Natural killer cell (primary cell): Measurements from ENCODE around the gene ZFYVE21. TPM values are rescaled to one million over a fixed set of nuclear protein-coding genes. Genes with fewer than 3 reads are reported as not detected.

Source experiments
- ATAC-seq, 3 donors: fragments of 150-1000 bp in 2 of 3; fragments of 200-7000 bp in 1 of 3; cut with Tn5 transposase; 1 replicate in 1 of 3; 2 replicates in 2 of 3; pipeline ENCODE4 v1.10.0; 2021; ENCODE audit warnings: mild to moderate bottlenecking in 2 of 3, moderate library complexity in 2 of 3
- DNase-seq, 2 donors: peaks; one replicate each; pipeline versions ENCODE4 v3.0.0 to v3.0.0-alpha.2; 2013 to 2021; ENCODE audit warnings: mixed read lengths in 1 of 2
- H3K27ac ChIP-seq: one replicate; pipeline ENCODE4 v1.5.1; 2013; ENCODE audit warnings: mild to moderate bottlenecking, low read length
- H3K27me3 ChIP-seq: one replicate; pipeline ENCODE4 v1.6.1; 2013; ENCODE audit warnings: low read length; ENCODE audit not compliant: control insufficient read depth, insufficient read depth
- H3K36me3 ChIP-seq: one replicate; pipeline ENCODE4 v1.6.1; 2013; ENCODE audit warnings: low read length; ENCODE audit not compliant: control insufficient read depth, insufficient read depth
- H3K4me1 ChIP-seq: one replicate; pipeline ENCODE4 v1.6.1; 2013; ENCODE audit warnings: low read length; ENCODE audit not compliant: control insufficient read depth, insufficient read depth
- H3K4me3 ChIP-seq: one replicate; pipeline ENCODE4 v1.5.1; 2013; ENCODE audit warnings: low read length
- H3K9me3 ChIP-seq: one replicate; pipeline ENCODE4 v1.6.1; 2013; ENCODE audit warnings: low read length; ENCODE audit not compliant: control insufficient read depth, insufficient read depth
- H3K27ac Mint-ChIP-seq, 2 donors: one replicate each; pipeline ENCODE4 v1.8.0; 2022; ENCODE audit warnings: mild to moderate bottlenecking in 2 of 2, mixed read lengths in 2 of 2, moderate library complexity in 1 of 2
- H3K27me3 Mint-ChIP-seq, 2 donors: one replicate each; pipeline ENCODE4 v1.8.0; 2022; ENCODE audit warnings: low read depth in 2 of 2, mixed read lengths in 2 of 2
- H3K36me3 Mint-ChIP-seq: one replicate; pipeline ENCODE4 v1.8.0; 2022; ENCODE audit warnings: mixed read lengths
- H3K4me1 Mint-ChIP-seq, 2 donors: one replicate each; pipeline ENCODE4 v1.8.0; 2022; ENCODE audit warnings: mixed read lengths in 2 of 2
- H3K4me3 Mint-ChIP-seq: one replicate; pipeline ENCODE4 v1.8.0; 2022; ENCODE audit warnings: mild to moderate bottlenecking, moderate library complexity, mixed read lengths
- H3K9me3 Mint-ChIP-seq, 2 donors: one replicate each; pipeline ENCODE4 v1.8.0; 2022; ENCODE audit warnings: mixed read lengths in 2 of 2
- WGBS: methylation state at CpG from one replicate; pipeline ENCODE4 v1.1.7; 2013; ENCODE audit warnings: missing lambda C conversion rate; ENCODE audit not compliant: insufficient coverage; 5-methylcytosine and 5-hydroxymethylcytosine counted together
- intact Hi-C: fragments of 100-400 bp; cut with micrococcal nuclease; formaldehyde crosslinking; loops from one replicate; pipeline ENCODE4 v1.14.2; 2022
- total RNA-seq, 4 donors: library from RNA; stranded (reverse); fragments of 120-200 nt in 1 of 4; gene quantifications; one replicate each; pipeline versions ENCODE4 v1.2.3 to v1.2.4, GENCODE V29; 2013 to 2022
- TF ChIP-seq, protein P1 (sequence below): fragments of 200-600 bp; IDR thresholded peaks from one replicate; pipeline ENCODE4 v1.8.0; 2022; ENCODE audit warnings: antibody characterized with exemption

The ZFYVE21 gene
- total RNA-seq, 3 donors from 2014 or later (not counting 1 experiment from before 2014, with no cell fraction given), result 5.9 to 10.7 (median 8.5) TPM

DNA sequence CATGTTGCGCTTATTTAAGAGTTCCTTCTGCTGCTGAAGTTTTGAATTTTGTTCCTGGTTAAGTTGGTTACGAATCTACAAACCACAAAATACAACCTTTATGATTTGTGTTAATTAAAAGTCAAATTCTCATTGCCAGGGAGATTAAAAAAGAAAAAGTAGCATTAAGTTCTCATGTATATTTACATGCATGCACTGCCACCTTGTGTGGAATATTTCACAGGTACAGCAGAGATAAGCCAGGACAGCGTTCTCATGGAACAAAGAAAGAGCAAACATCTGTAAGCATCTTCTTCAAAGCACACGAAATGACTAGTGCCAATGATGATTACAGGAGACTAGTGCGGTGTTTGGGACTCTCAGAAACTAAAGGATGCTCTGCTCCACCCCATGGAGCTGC lies 34.2 kb downstream of the ZFYVE21 start:
- Histone ChIP-seq H3K4me3 (no peak overlapping the region), H3K27ac (no peak overlapping the region), H3K4me1 (peaks cover 11% of the 10 kb centered on the region), H3K9me3 (no peaks in the 10 kb centered on the region), H3K36me3 (peaks cover 9% of the 10 kb centered on the region), H3K27me3 (no peaks in the 10 kb centered on the region)
- Mint-ChIP-seq H3K27me3 (no peaks in the 10 kb centered on the region), H3K36me3 (peaks cover 6% of the 10 kb centered on the region), H3K27ac (no peak overlapping the region), H3K4me3 (no peak overlapping the region), H3K4me1 (no peaks in the 10 kb centered on the region), H3K9me3 (no peaks in the 10 kb centered on the region)
- WGBS, result 87% methylated on average over 3 of the region's 5 CpGs
- intact Hi-C loops, result no loop called here
- ATAC-seq (no peak), DNase-seq (no peak)
- TF ChIP-seq, protein P1, sequence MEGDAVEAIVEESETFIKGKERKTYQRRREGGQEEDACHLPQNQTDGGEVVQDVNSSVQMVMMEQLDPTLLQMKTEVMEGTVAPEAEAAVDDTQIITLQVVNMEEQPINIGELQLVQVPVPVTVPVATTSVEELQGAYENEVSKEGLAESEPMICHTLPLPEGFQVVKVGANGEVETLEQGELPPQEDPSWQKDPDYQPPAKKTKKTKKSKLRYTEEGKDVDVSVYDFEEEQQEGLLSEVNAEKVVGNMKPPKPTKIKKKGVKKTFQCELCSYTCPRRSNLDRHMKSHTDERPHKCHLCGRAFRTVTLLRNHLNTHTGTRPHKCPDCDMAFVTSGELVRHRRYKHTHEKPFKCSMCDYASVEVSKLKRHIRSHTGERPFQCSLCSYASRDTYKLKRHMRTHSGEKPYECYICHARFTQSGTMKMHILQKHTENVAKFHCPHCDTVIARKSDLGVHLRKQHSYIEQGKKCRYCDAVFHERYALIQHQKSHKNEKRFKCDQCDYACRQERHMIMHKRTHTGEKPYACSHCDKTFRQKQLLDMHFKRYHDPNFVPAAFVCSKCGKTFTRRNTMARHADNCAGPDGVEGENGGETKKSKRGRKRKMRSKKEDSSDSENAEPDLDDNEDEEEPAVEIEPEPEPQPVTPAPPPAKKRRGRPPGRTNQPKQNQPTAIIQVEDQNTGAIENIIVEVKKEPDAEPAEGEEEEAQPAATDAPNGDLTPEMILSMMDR, result no peak

DNA sequence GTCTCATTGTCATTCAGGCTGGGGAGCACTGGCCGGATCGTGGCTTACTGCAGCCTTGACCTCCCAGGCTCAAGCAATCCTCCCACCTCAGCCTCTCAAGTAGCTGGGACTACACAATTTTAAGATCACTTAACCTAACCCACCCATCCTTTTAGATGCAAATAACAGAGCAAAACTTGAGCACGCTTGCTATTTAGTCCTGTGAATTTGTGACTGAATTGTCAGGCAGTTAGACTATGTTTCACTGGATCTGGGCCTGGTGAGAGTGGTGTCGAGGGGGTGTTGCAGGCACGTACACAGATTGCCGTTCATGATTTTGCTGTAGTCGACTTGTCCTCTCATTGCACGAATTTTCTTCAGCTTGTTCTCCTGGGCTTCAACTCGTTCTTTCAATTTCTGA lies 38.2 kb downstream of the ZFYVE21 start:
- Histone ChIP-seq H3K9me3 (no peaks in the 10 kb centered on the region), H3K27ac (no peak overlapping the region), H3K36me3 (peaks cover 9% of the 10 kb centered on the region), H3K4me1 (no peaks in the 10 kb centered on the region), H3K27me3 (no peaks in the 10 kb centered on the region), H3K4me3 (no peak overlapping the region)
- Mint-ChIP-seq H3K27me3 (no peaks in the 10 kb centered on the region), H3K36me3 (peaks cover 6% of the 10 kb centered on the region), H3K4me3 (no peak overlapping the region), H3K9me3 (no peaks in the 10 kb centered on the region), H3K4me1 (no peaks in the 10 kb centered on the region), H3K27ac (no peak overlapping the region)
- TF ChIP-seq, protein P1, result no peak
- WGBS, result 95% methylated on average over 9 of the region's 9 CpGs
- intact Hi-C loops, result no loop called here
- DNase-seq (no peak), ATAC-seq (no peak)

DNA sequence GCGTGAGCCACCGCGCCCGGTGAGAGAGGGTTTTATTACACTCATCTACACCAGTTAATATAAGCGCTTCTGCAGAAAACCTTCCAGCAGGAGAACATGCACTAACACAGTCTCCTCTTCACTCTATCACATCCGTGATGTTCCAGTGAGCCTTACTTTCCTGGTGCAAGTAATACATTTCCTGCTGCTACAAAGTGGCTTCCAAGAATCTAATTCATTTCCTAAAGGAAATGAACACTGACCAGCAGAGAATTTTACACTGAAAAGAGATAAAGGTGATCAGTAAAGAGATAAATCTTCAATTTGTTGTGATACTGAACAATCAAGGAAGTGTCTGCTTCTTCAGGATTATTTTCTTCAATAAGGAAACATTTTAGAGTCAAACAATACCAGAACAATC lies 39.5 kb downstream of the ZFYVE21 start:
- Mint-ChIP-seq H3K36me3 (no peaks in the 10 kb centered on the region), H3K27me3 (no peaks in the 10 kb centered on the region), H3K4me1 (no peaks in the 10 kb centered on the region), H3K9me3 (no peaks in the 10 kb centered on the region), H3K27ac (no peak overlapping the region), H3K4me3 (no peak overlapping the region)
- WGBS, result 97% methylated on average over 6 of the region's 6 CpGs
- no peak overlapping the region for H3K4me3 ChIP-seq
- DNase-seq, result no peak
- peaks cover 2% of the 10 kb centered on the region for H3K36me3 ChIP-seq
- intact Hi-C loops, result no loop called here
- ATAC-seq, result no peak
- H3K27me3 ChIP-seq, result no peaks in the 10 kb centered on the region
- no peaks in the 10 kb centered on the region for H3K4me1 ChIP-seq
- H3K27ac ChIP-seq, result no peak overlapping the region
- TF ChIP-seq, protein P1, result no peak
- H3K9me3 ChIP-seq, result no peaks in the 10 kb centered on the region

DNA sequence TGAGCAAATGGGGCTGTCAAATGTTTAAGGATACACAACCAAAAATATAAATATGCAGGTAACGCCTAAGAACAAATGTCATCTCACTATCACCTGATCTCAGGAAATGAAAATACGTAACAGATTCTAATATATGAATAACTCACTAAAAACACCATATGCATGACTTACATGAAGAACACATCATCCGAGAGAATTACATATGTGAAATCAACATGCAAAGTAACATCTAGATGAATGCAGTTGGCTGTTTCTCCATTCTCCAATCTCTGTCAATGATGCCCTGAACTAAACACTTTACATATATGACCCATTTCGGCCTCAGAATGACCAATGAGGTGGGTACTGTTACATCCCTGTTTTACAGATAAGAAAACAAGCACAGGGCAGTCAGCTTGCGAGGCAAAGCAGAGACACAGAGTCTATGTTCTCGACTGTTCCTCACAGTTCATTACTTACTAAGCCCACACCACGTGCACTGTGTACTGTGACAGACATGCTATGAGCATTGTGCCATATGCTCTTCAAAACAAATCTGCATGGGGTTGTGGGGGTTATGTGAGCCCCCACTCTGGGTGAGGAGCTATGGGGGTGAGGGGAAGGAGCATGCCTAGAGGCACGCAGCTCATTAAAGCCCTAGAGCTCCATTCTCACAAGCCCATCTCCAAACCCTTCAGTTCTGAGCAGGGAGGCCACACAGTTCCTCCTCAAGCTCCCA lies 42.6 kb downstream of the ZFYVE21 start:
- TF ChIP-seq, protein P1, result no peak
- Mint-ChIP-seq H3K4me3 (no peak overlapping the region), H3K4me1 (no peaks in the 10 kb centered on the region), H3K27ac (no peak overlapping the region), H3K27me3 (no peaks in the 10 kb centered on the region), H3K9me3 (no peaks in the 10 kb centered on the region), H3K36me3 (no peaks in the 10 kb centered on the region)
- no peaks in the 10 kb centered on the region for H3K27me3 ChIP-seq
- H3K36me3 ChIP-seq, result no peaks in the 10 kb centered on the region
- no peak for ATAC-seq
- no peak for DNase-seq
- intact Hi-C loops, result no loop called here
- no peak overlapping the region for H3K4me3 ChIP-seq
- 98% methylated on average over 8 of the region's 8 CpGs for WGBS
- no peak overlapping the region for H3K27ac ChIP-seq
- H3K4me1 ChIP-seq, result no peaks in the 10 kb centered on the region
- no peaks in the 10 kb centered on the region for H3K9me3 ChIP-seq
